ENCODE results near the gene PPFIA2.

Gene PPFIA2

DNA sequence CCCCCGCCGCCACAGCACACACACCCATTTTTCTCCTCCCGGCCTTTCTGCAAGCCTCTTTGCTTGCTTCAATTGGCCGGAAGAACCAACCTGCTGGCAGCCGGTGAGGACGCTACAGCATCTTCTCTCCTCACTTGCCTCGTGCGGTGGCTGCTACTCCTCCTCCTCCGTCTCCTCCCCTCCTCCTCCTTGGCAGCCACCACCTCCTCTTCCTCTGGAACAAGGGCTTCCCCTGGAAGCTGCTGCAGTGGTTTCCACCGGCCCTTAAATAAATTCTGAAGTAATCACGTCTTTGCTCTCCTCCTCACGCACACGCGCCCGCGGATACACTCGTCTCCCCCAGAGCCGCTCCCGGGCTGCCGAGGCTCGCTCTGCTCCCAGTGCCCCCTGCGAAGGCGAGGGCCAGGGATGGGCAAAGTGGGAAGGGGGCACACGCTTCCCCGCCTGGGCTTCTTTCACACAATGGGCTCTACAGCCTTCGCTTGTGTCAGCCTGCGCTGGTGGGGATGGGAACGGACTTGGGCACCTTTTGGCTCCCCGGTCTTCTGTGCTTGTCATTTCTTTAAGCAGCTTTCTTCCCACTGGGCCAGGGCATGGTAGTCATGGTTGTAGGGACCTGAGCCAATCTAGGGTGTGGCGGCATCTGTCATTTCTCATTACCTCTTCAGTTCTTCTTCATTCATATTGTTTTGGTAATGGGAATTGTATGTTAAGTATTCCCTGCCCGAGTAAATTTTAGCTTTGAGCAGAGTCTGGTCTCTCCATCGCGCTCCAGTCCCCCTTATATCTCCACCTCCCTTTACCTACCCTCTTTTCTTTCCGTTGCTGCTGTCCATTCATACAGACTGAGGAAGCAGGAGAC, at the start of gene PPFIA2:
PPFIA2 (minus strand) TSS at position 161 of the 862 bp plus-strand sequence.
- peaks cover 48% of the 10 kb centered on the region for H3K27me3 Mint-ChIP-seq (ENCODE audit: low read depth, poor library complexity)
- no peaks in the 10 kb centered on the region for H3K9me3 Mint-ChIP-seq
- no peaks in the 10 kb centered on the region for H3K36me3 Mint-ChIP-seq (ENCODE audit: low read depth)
- TF ChIP-seq CTCF (IDR thresholded peaks at IDR 0.05): no peak
- H3K27ac Mint-ChIP-seq: no peak within 1 kb of the TSS
- H3K4me1 Mint-ChIP-seq: peaks cover 8% of the 10 kb centered on the region
- peak within 1 kb of the TSS; percentile 84 for H3K4me3 Mint-ChIP-seq
- peak; percentile 41 for DNase-seq

DNA sequence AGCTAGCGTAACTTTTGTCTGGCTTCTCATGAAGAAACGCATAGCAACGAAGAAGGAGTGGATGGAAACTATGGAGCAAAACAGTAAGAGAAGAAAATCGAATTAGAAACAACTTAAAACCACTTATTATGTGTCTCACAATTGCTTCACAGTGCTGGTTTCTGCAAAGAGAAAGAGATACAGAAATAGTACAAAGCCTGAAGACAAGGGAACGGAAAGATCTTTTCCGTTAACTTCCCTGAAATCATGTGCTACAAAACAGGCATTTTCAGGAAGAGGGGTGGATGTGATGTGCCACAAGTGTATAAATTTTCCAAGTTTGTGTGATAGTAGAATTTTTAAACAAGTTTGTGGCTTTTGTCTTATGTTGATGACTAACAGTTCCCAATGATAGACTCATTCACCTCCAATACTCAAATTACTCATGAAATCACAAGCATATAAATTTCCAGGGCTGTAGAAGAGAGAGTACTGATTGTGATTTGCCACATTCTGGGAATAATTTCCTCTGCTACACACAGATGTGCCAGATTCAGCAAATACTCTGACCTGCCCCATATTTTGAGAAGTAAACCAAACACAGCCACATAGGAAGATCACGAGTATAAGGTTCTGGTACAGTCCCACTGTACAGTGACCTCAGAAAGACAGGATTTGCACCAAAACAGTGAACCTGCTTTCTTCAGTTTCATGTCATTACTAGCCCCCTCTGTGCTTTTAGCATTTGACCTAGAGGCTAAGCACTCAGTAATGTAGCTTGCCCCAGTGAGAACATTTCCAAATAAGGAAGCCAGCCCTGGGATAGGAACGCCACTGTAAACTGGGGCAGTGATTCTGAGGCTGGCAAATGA, 41.4 kb upstream of the PPFIA2 start:
- Mint-ChIP-seq H3K9me3 (no peaks in the 10 kb centered on the region), H3K36me3 (ENCODE audit: low read depth) (no peaks in the 10 kb centered on the region), H3K4me1 (peaks cover 33% of the 10 kb centered on the region), H3K4me3 (no peak overlapping the region), H3K27me3 (ENCODE audit: low read depth, poor library complexity) (no peaks in the 10 kb centered on the region), H3K27ac (peak overlapping the region; percentile 62)
- TF ChIP-seq CTCF (IDR thresholded peaks at IDR 0.05): no peak
- no peak for DNase-seq

GRCh38 chr12:81798294-81798693, 39.1 kb upstream of the PPFIA2 start:
- DNase-seq: no peak
- no peaks in the 10 kb centered on the region for H3K9me3 Mint-ChIP-seq
- H3K27me3 Mint-ChIP-seq (ENCODE audit: low read depth, poor library complexity): no peaks in the 10 kb centered on the region
- no peak overlapping the region for H3K27ac Mint-ChIP-seq
- peaks cover 33% of the 10 kb centered on the region for H3K4me1 Mint-ChIP-seq
- no peak overlapping the region for H3K4me3 Mint-ChIP-seq
- TF ChIP-seq CTCF (IDR thresholded peaks at IDR 0.05): no peak
- H3K36me3 Mint-ChIP-seq (ENCODE audit: low read depth): no peaks in the 10 kb centered on the region

- no peaks in the 10 kb centered on the region for H3K27me3 Mint-ChIP-seq (ENCODE audit: low read depth, poor library complexity)
- no peak for DNase-seq
- H3K9me3 Mint-ChIP-seq: no peaks in the 10 kb centered on the region
- peak; percentile 47 for TF ChIP-seq CTCF (IDR thresholded peaks at IDR 0.05)
- H3K27ac Mint-ChIP-seq: no peak overlapping the region
- H3K4me3 Mint-ChIP-seq: no peak overlapping the region
- peaks cover 33% of the 10 kb centered on the region for H3K4me1 Mint-ChIP-seq
- H3K36me3 Mint-ChIP-seq (ENCODE audit: low read depth): no peaks in the 10 kb centered on the region
Observed at GRCh38 chr12:81797100-81797499, 38.0 kb upstream of the PPFIA2 start.

DNA sequence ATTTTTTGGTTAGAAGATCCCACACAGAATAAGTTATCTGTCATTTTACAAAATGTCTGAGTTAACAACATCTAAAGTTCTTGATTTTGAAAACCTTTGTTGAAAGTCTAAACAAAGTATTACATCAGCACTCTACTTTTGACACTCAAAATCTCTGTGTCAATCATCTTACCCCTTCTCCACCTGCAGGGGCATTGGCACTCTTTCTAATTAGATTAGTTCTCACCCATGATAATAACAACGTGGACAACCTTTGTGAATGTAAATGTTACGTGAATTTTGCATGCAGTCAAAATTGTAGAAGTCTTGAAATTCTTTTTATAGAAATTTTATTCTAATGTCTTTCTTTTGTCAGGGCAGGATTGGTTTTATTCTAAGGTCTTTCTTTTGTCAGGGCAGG, 33.5 kb upstream of the PPFIA2 start:
- Mint-ChIP-seq H3K4me3 (no peak overlapping the region), H3K9me3 (no peaks in the 10 kb centered on the region), H3K36me3 (ENCODE audit: low read depth) (no peaks in the 10 kb centered on the region), H3K4me1 (no peaks in the 10 kb centered on the region), H3K27ac (no peak overlapping the region), H3K27me3 (ENCODE audit: low read depth, poor library complexity) (no peaks in the 10 kb centered on the region)
- no peak for DNase-seq
- no peak for TF ChIP-seq CTCF (IDR thresholded peaks at IDR 0.05)

Data from nephron progenitor cell (in vitro differentiated cells).